ENCODE results near the gene UBA6. TPM values are rescaled to one million over a fixed set of nuclear protein-coding genes. Genes with fewer than 3 reads are reported as not detected.

The UBA6 gene
- total RNA-seq, 2 donors from 2014 or later: 57.2 to 73.2 TPM

- no peak for TF ChIP-seq CTCF (IDR thresholded peaks at IDR 0.05)
- H3K27me3 ChIP-seq: no peaks in the 10 kb centered on the region
- H3K4me1 ChIP-seq: no peaks in the 10 kb centered on the region
- DNase-seq: no peak
- intact Hi-C loops (cut with DNase I): no loop called here
- no peak overlapping the region for H3K27ac ChIP-seq
- H3K9me3 ChIP-seq: no peaks in the 10 kb centered on the region
- H3K9ac ChIP-seq (ENCODE audit: low read depth in 2 of 2, low read length in 2 of 2): no peak overlapping the region
- no peaks in the 10 kb centered on the region for H3K36me3 ChIP-seq
- H3K4me3 ChIP-seq: no peak overlapping the region
These were observed 85.8 kb downstream of the UBA6 start for GRCh38 chr4:67615119-67615518.

DNA sequence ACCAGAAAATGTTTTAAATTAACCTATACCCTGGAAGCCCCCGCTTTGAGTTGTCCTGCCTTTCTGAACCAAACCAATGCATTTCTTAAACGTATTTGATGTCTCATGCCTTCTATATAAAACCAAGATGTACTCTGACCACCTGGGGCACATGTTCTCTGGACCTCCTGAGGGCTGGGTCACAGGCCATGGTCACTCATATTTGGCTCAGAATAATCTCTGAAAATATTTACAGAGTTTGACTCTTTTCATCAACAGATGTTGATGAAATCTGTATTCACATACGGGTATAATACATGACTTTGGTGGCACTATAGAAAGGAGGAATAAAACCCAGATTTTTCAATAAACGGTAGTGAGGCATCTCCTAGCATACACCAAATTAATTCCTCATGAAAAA is 86.8 kb downstream of the UBA6 start:
- TF ChIP-seq CTCF (IDR thresholded peaks at IDR 0.05): no peak
- no peaks in the 10 kb centered on the region for H3K27me3 ChIP-seq
- no peak for DNase-seq
- no peak overlapping the region for H3K27ac ChIP-seq
- intact Hi-C loops (cut with DNase I): no loop called here
- no peaks in the 10 kb centered on the region for H3K9me3 ChIP-seq
- H3K9ac ChIP-seq (ENCODE audit: low read depth in 2 of 2, low read length in 2 of 2): no peak overlapping the region
- H3K36me3 ChIP-seq: no peaks in the 10 kb centered on the region
- H3K4me1 ChIP-seq: no peaks in the 10 kb centered on the region
- H3K4me3 ChIP-seq: no peak overlapping the region

- no peak for TF ChIP-seq CTCF (IDR thresholded peaks at IDR 0.05)
- Histone ChIP-seq H3K9ac (ENCODE audit: low read depth in 2 of 2, low read length in 2 of 2) (no peak overlapping the region), H3K4me1 (no peaks in the 10 kb centered on the region)
These were observed 92.9 kb downstream of the UBA6 start for GRCh38 chr4:67608027-67608426.

GRCh38 chr4:67604749-67605148 is 96.2 kb downstream of the UBA6 start:
- H3K27ac ChIP-seq: no peak overlapping the region
- intact Hi-C loops (cut with DNase I): no loop called here
- no peak overlapping the region for H3K4me3 ChIP-seq
- DNase-seq: no peak
- no peaks in the 10 kb centered on the region for H3K36me3 ChIP-seq
- H3K9me3 ChIP-seq: no peaks in the 10 kb centered on the region
- no peak overlapping the region for H3K9ac ChIP-seq (ENCODE audit: low read depth in 2 of 2, low read length in 2 of 2)
- H3K4me1 ChIP-seq: no peaks in the 10 kb centered on the region
- no peaks in the 10 kb centered on the region for H3K27me3 ChIP-seq
- no peak for TF ChIP-seq CTCF (IDR thresholded peaks at IDR 0.05)

More at GRCh38 chr4:67608027-67608426, 92.9 kb downstream of the UBA6 start:
- Histone ChIP-seq H3K4me3 (no peak overlapping the region), H3K9me3 (no peaks in the 10 kb centered on the region), H3K27ac (no peak overlapping the region), H3K36me3 (no peaks in the 10 kb centered on the region), H3K27me3 (no peaks in the 10 kb centered on the region)
- no peak for DNase-seq
- intact Hi-C loops (cut with DNase I): no loop called here

DNA sequence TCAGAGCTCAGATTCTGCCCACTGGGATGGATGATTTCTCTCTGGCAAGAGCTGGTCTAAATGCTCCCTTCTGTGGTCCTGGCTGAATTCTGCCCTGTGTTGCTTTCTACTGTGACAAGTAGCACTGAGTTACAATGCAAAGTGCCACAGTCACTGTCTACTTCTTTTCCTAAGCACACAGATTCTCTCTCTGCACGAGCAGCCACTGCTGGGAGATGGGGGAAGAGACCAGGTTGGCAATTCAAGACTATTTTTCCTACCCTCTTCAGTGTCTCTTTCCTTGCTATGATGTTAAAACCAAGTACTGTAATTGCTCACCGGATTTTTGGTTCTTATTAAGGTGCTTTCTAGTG is 97.0 kb downstream of the UBA6 start:
- no peak for DNase-seq
- Histone ChIP-seq H3K27ac (no peak overlapping the region), H3K4me3 (no peak overlapping the region), H3K36me3 (no peaks in the 10 kb centered on the region), H3K9ac (ENCODE audit: low read depth in 2 of 2, low read length in 2 of 2) (no peak overlapping the region), H3K9me3 (no peaks in the 10 kb centered on the region), H3K4me1 (no peaks in the 10 kb centered on the region), H3K27me3 (no peaks in the 10 kb centered on the region)
- intact Hi-C loops (cut with DNase I): no loop called here
- TF ChIP-seq CTCF (IDR thresholded peaks at IDR 0.05): no peak
